HCT116 (cell line): ENCODE results near the gene HERPUD1. TPM values are rescaled to one million over a fixed set of nuclear protein-coding genes. Genes with fewer than 3 reads are reported as not detected.

Experiments used
- ATAC-seq: fragments of 200-7000 bp; cut with Tn5 transposase; 2 replicates; pipeline ENCODE4 v1.9.1; 2020; ENCODE audit warnings: mild to moderate bottlenecking, moderate library complexity
- BruUV-seq: library from RNA; stranded (reverse); fragments of 400-500 nt; replicated peaks from 2 replicates; lab custom pipeline; 2021; lab: Mats Ljungman, UMichigan
- CTCF ChIA-PET: fragments of 300-600 bp; sonication (Branson Sonifier 250); formaldehyde crosslinking; loops from one replicate; lab custom pipeline; 2021; ENCODE audit warnings: antibody characterized with exemption; lab: Charles Lee
- POLR2A ChIA-PET: fragments of 300-600, 350-600 bp; sonication (Branson Sonifier 250); formaldehyde crosslinking; loops from one replicate; lab custom pipeline; 2021; ENCODE audit warnings: antibody characterized with exemption; lab: Charles Lee
- RAD21 ChIA-PET, 2 experiments: fragments of 300-600 bp; sonication (Branson Sonifier 250); formaldehyde crosslinking; loops; one replicate each; lab custom pipeline; 2023; ENCODE audit warnings: low total read pairs in 2 of 2; ENCODE audit not compliant: uncharacterized antibody in 2 of 2, unreplicated experiment in 2 of 2, low non-redundant PET in 1 of 2; lab: Charles Lee
- DNase-seq: peaks from one replicate; pipeline ENCODE4 v3.0.0-alpha.2; 2010; ENCODE audit warnings: low read depth, low spot score
- H2AFZ ChIP-seq: fragments of 200-600 bp; shearing (Covaris generic), sonication (generic); 2 replicates; pipeline ENCODE4 v1.6.1; 2017; ENCODE audit warnings: low read depth, mixed run types, mixed read lengths, antibody characterized with exemption, low read length; ENCODE audit not compliant: poor library complexity, severe bottlenecking
- H3K27ac ChIP-seq: 2 replicates; pipeline ENCODE4 v1.5.1; 2012; ENCODE audit warnings: low read depth, low read length
- H3K27me3 ChIP-seq: fragments of 200-600 bp; sonication (generic); 2 replicates; pipeline ENCODE4 v1.6.1; 2016; ENCODE audit warnings: mixed run types, low read length, mixed read lengths; ENCODE audit not compliant: insufficient read depth
- H3K36me3 ChIP-seq, 2 experiments: fragments of 200-500 bp in 1 of 2; fragments of 200-600 bp in 1 of 2; sonication (Bioruptor generic) in 1 of 2; sonication (generic) in 1 of 2; 2 replicates each; pipeline versions ENCODE4 v1.5.1 to v1.6.1; 2014 to 2016; ENCODE audit warnings: low read length in 2 of 2, inconsistent platforms in 1 of 2, mixed read lengths in 1 of 2, mixed run types in 1 of 2; ENCODE audit not compliant: insufficient read depth in 2 of 2, control insufficient read depth in 1 of 2
- H3K4me1 ChIP-seq, 2 experiments: fragments of 200-600 bp in 1 of 2; sonication (generic) in 1 of 2; 2 replicates each; pipeline versions ENCODE4 v1.5.1 to v1.6.1; 2012 to 2017; ENCODE audit warnings: low read length in 2 of 2, inconsistent platforms in 1 of 2, mild to moderate bottlenecking in 1 of 2, mixed read lengths in 1 of 2, mixed run types in 1 of 2, moderate library complexity in 1 of 2; ENCODE audit not compliant: insufficient read depth in 2 of 2, control insufficient read depth in 1 of 2
- H3K4me2 ChIP-seq: fragments of 200-600 bp; sonication (generic); 2 replicates; pipeline ENCODE4 v1.6.1; 2017; ENCODE audit warnings: mixed run types, low read length, mixed read lengths
- H3K4me3 ChIP-seq, 2 experiments: fragments of 200-600 bp in 1 of 2; sonication (generic) in 1 of 2; replicated peaks in 1 of 2; 2 replicates each; pipeline ENCODE4 v1.5.1; 2011 to 2016; ENCODE audit warnings: low read length in 2 of 2, control low read depth in 1 of 2, low read depth in 1 of 2, mild to moderate bottlenecking in 1 of 2, mixed read lengths in 1 of 2, mixed run types in 1 of 2
- H3K79me2 ChIP-seq: fragments of 200-600 bp; sonication (generic); 2 replicates; pipeline ENCODE4 v1.6.1; 2017; ENCODE audit warnings: mild to moderate bottlenecking, mixed run types, low read length, moderate library complexity, mixed read lengths; ENCODE audit not compliant: insufficient read depth
- H3K9ac ChIP-seq: fragments of 200-600 bp; sonication (generic); 2 replicates; pipeline ENCODE4 v1.6.1; 2016; ENCODE audit warnings: low read length, mixed read lengths
- H3K9me2 ChIP-seq: fragments of 200-600 bp; sonication (generic), shearing (Covaris generic); 2 replicates; pipeline ENCODE4 v1.6.1; 2017; ENCODE audit warnings: mixed run types, mild to moderate bottlenecking, moderate library complexity; ENCODE audit not compliant: insufficient read depth
- H3K9me3 ChIP-seq, 2 experiments: fragments of 200-500 bp in 1 of 2; fragments of 200-600 bp in 1 of 2; sonication (Bioruptor generic) in 1 of 2; sonication (generic) in 1 of 2; 2 replicates each; pipeline ENCODE4 v1.6.1; 2014 to 2017; ENCODE audit warnings: low read length in 2 of 2, mixed read lengths in 2 of 2, inconsistent platforms in 1 of 2, low read depth in 1 of 2, mild to moderate bottlenecking in 1 of 2, mixed run types in 1 of 2, moderate library complexity in 1 of 2; ENCODE audit not compliant: control insufficient read depth in 1 of 2, insufficient read depth in 1 of 2
- H4K20me1 ChIP-seq: fragments of 200-600 bp; sonication (generic), shearing (Covaris generic); 2 replicates; pipeline ENCODE4 v1.6.1; 2017; ENCODE audit warnings: mixed run types, mild to moderate bottlenecking, moderate library complexity; ENCODE audit not compliant: insufficient read depth
- ATF3 ChIP-seq: IDR thresholded peaks from 2 replicates; pipeline ENCODE4 v1.6.1; 2012
- CTCF ChIP-seq, 3 experiments: fragments of 200-600 bp in 1 of 3; sonication (generic) in 1 of 3; IDR thresholded peaks in 2 of 3; conservative IDR thresholded peaks in 1 of 3; 2 replicates each; pipeline ENCODE4 v1.5.1; 2012 to 2017; ENCODE audit warnings: low read depth in 2 of 3, low read length in 2 of 3, antibody characterized with exemption in 1 of 3, borderline replicate concordance in 1 of 3, control low read depth in 1 of 3, mild to moderate bottlenecking in 1 of 3, mixed read lengths in 1 of 3, mixed run types in 1 of 3, moderate library complexity in 1 of 3; ENCODE audit not compliant: insufficient read depth in 1 of 3
- POLR2A ChIP-seq: IDR thresholded peaks from 2 replicates; pipeline ENCODE4 v1.7.0; 2011; ENCODE audit warnings: borderline replicate concordance; ENCODE audit not compliant: insufficient read depth, insufficient read length; ENCODE audit errors: extremely low read depth
- POLR2AphosphoS5 ChIP-seq: IDR thresholded peaks from 2 replicates; pipeline ENCODE4 v1.6.1; 2011; ENCODE audit warnings: mild to moderate bottlenecking, low read depth, low read length, moderate library complexity
- RAD21 ChIP-seq: IDR thresholded peaks from 2 replicates; pipeline ENCODE4 v1.6.1; 2012; ENCODE audit warnings: low read depth, mild to moderate bottlenecking
- SP1 ChIP-seq: IDR thresholded peaks from 2 replicates; pipeline ENCODE4 v1.6.1; 2012; ENCODE audit warnings: low read depth
- intact Hi-C: fragments of 100-400 bp; cut with micrococcal nuclease; formaldehyde crosslinking; loops from 2 replicates; pipeline ENCODE4 v1.10.0; 2022
- total RNA-seq: library from RNA; stranded (reverse); gene quantifications from one replicate; pipeline ENCODE4 v1.2.1, GENCODE V29; 2021; ENCODE audit not compliant: unreplicated experiment

The HERPUD1 gene
- total RNA-seq, 1 experiment from 2014 or later, result 113 TPM

GRCh38 chr16:56950881-56951771 lies 19.2 kb downstream of the HERPUD1 start:
- no TSS peak for BruUV-seq
- H3K4me1 ChIP-seq, result no peaks in the 10 kb centered on the region
- no peaks in the 10 kb centered on the region for H3K79me2 ChIP-seq
- intact Hi-C loops, result loop anchor here (1.0 kb wide), 2 partner anchors 84 to 158 kb away; no protein-coding TSS in a partner anchor
- H4K20me1 ChIP-seq, result no peaks in the 10 kb centered on the region
- H3K27me3 ChIP-seq, result no peaks in the 10 kb centered on the region
- H3K9me2 ChIP-seq, result no peaks in the 10 kb centered on the region
- H3K9me3 ChIP-seq, result no peaks in the 10 kb centered on the region
- ATAC-seq (peak; percentile 97), DNase-seq (no peak)
- no peak overlapping the region for H3K4me3 ChIP-seq
- ChIA-PET RAD21 (interaction anchor here (0.5 to 1.1 kb wide), 3 partner anchors 10 to 62 kb away, joined by 3 read pairs; no protein-coding TSS in a partner anchor), POLR2A (interaction anchor here (1.5 kb wide), 1 partner anchor 20 kb away, joined by 5 read pairs; the partner anchor contains the start of gene HERPUD1), CTCF (interaction anchor here (1.1 to 2.2 kb wide), 3 partner anchors 84 to 158 kb away, joined by 5 to 7 read pairs (median 6); no protein-coding TSS in a partner anchor)
- H3K27ac ChIP-seq, result no peak overlapping the region
- no peak overlapping the region for H3K4me2 ChIP-seq
- no peak for TF ChIP-seq SP1
- no peak for TF ChIP-seq POLR2A
- no peak for TF ChIP-seq POLR2AphosphoS5
- TF ChIP-seq ATF3, result no peak
- peak; percentile 84 for TF ChIP-seq RAD21
- TF ChIP-seq CTCF (IDR thresholded peaks at IDR 0.05 in 2 of 3, conservative IDR thresholded peaks at IDR 0.05 in 1 of 3; ENCODE audit: borderline replicate concordance in 1 of 3, insufficient read depth in 1 of 3, low read depth in 2 of 3, low read length in 2 of 3), result peak; percentile 71 to 81 (median 73)
- H3K9ac ChIP-seq, result no peak overlapping the region
- no peak overlapping the region for H2AFZ ChIP-seq
- H3K36me3 ChIP-seq, result no peaks in the 10 kb centered on the region
